ENCODE results near the gene ZMAT5. TPM values are rescaled to one million over a fixed set of nuclear protein-coding genes. Genes with fewer than 3 reads are reported as not detected.

The ZMAT5 gene
- polyA plus RNA-seq, 1 donor (not counting 4 experiments of a cell fraction or from before 2014, with no cell fraction given), result 11.1 TPM

- FAIRE-seq, result peak; percentile 100
- H3K4me3 ChIP-seq (ENCODE audit: control insufficient read depth in 2 of 3, extremely low read depth in 1 of 3, insufficient read depth in 2 of 3, low read depth in 1 of 3, low read length in 3 of 3), result no peak overlapping the region
- peaks cover 0 to 1% of the 10 kb centered on the region in 2 experiments for H3K36me3 ChIP-seq (ENCODE audit: control insufficient read depth in 2 of 2, extremely low read depth in 1 of 2, insufficient read depth in 2 of 2, low read length in 2 of 2)
Measured at GRCh38 chr22:29744902-29745301, 21.9 kb downstream of the ZMAT5 start.

GRCh38 chr22:29742326-29742725 lies 24.5 kb downstream of the ZMAT5 start:
- FAIRE-seq (no peak), DNase-seq (ENCODE audit: low read depth, low spot score) (no peak)
- dilution Hi-C loops (cut with MboI; ENCODE audit: extremely low pct_ligation_motif_present, low sequenced_read_pairs), result no loop called here
- Histone ChIP-seq H3K9ac (ENCODE audit: control insufficient read depth, extremely low read depth, insufficient read depth, low read length) (no peak overlapping the region), H3K4me2 (ENCODE audit: control insufficient read depth, extremely low read depth, insufficient read depth, low read depth, low read length) (no peak overlapping the region), H2AFZ (ENCODE audit: control insufficient read depth, low read length) (no peak overlapping the region), H3K27me3 (ENCODE audit: control insufficient read depth, extremely low read depth, insufficient read depth, low read length) (no peaks in the 10 kb centered on the region), H3K27ac (ENCODE audit: control insufficient read depth, insufficient read depth, low read length) (no peak overlapping the region), H3K9me1 (ENCODE audit: control insufficient read depth, extremely low read depth, insufficient read depth, low read length) (no peaks in the 10 kb centered on the region), H3K4me1 (ENCODE audit: control insufficient read depth, extremely low read depth, insufficient read depth, low read length) (peaks cover 14% of the 10 kb centered on the region), H3K36me3 (ENCODE audit: control insufficient read depth in 2 of 2, extremely low read depth in 1 of 2, insufficient read depth in 2 of 2, low read length in 2 of 2) (peaks cover 0 to 5% of the 10 kb centered on the region in 2 experiments), H3K9me3 (ENCODE audit: control insufficient read depth, low read depth, low read length) (no peaks in the 10 kb centered on the region), H4K20me1 (ENCODE audit: control insufficient read depth, extremely low read depth, insufficient read depth, low read length) (no peaks in the 10 kb centered on the region), H3K79me2 (ENCODE audit: control insufficient read depth, insufficient read depth, low read length) (no peaks in the 10 kb centered on the region), H3K4me3 (ENCODE audit: control insufficient read depth in 2 of 3, extremely low read depth in 1 of 3, insufficient read depth in 2 of 3, low read depth in 1 of 3, low read length in 3 of 3) (no peak overlapping the region)
- no peak for TF ChIP-seq CTCF (optimal IDR thresholded peaks at IDR 0.05 in 1 of 3, IDR thresholded peaks at IDR 0.05 in 1 of 3, conservative IDR thresholded peaks at IDR 0.05 in 1 of 3; ENCODE audit: extremely low read depth in 1 of 3, insufficient read depth in 2 of 3, low read length in 3 of 3)
- TF ChIP-seq EZH2 (IDR thresholded peaks at IDR 0.05; ENCODE audit: low read length), result no peak

More at GRCh38 chr22:29744902-29745301, 21.9 kb downstream of the ZMAT5 start:
- peak overlapping the region; percentile 60 for H3K4me2 ChIP-seq (ENCODE audit: control insufficient read depth, extremely low read depth, insufficient read depth, low read depth, low read length)
- H3K4me1 ChIP-seq (ENCODE audit: control insufficient read depth, extremely low read depth, insufficient read depth, low read length), result peaks cover 18% of the 10 kb centered on the region
- no peaks in the 10 kb centered on the region for H4K20me1 ChIP-seq (ENCODE audit: control insufficient read depth, extremely low read depth, insufficient read depth, low read length)
- no peak for TF ChIP-seq EZH2 (IDR thresholded peaks at IDR 0.05; ENCODE audit: low read length)
- TF ChIP-seq CTCF (optimal IDR thresholded peaks at IDR 0.05 in 1 of 3, IDR thresholded peaks at IDR 0.05 in 1 of 3, conservative IDR thresholded peaks at IDR 0.05 in 1 of 3; ENCODE audit: extremely low read depth in 1 of 3, insufficient read depth in 2 of 3, low read length in 3 of 3), result no peak
- peak; percentile 42 for DNase-seq (ENCODE audit: low read depth, low spot score)
- H2AFZ ChIP-seq (ENCODE audit: control insufficient read depth, low read length), result peak overlapping the region; percentile 58
- peak overlapping the region; percentile 6 for H3K9ac ChIP-seq (ENCODE audit: control insufficient read depth, extremely low read depth, insufficient read depth, low read length)
- H3K9me1 ChIP-seq (ENCODE audit: control insufficient read depth, extremely low read depth, insufficient read depth, low read length), result no peaks in the 10 kb centered on the region
- H3K27me3 ChIP-seq (ENCODE audit: control insufficient read depth, extremely low read depth, insufficient read depth, low read length), result no peaks in the 10 kb centered on the region
- H3K27ac ChIP-seq (ENCODE audit: control insufficient read depth, insufficient read depth, low read length), result peak overlapping the region; percentile 0
- dilution Hi-C loops (cut with MboI; ENCODE audit: extremely low pct_ligation_motif_present, low sequenced_read_pairs), result no loop called here
- no peaks in the 10 kb centered on the region for H3K9me3 ChIP-seq (ENCODE audit: control insufficient read depth, low read depth, low read length)
- no peaks in the 10 kb centered on the region for H3K79me2 ChIP-seq (ENCODE audit: control insufficient read depth, insufficient read depth, low read length)
